GM12873 (cell line): ENCODE results near the gene CDH24.

ENCODE experiments used
- TF ChIP-seq, protein P1 (sequence below): IDR thresholded peaks from 2 replicates; pipeline ENCODE4 v1.5.1; 2012; ENCODE audit warnings: low read depth, mild to moderate bottlenecking, moderate library complexity, low read length, control low read depth; ENCODE audit not compliant: insufficient read depth; ENCODE audit errors: missing control alignments

The CDH24 gene

DNA sequence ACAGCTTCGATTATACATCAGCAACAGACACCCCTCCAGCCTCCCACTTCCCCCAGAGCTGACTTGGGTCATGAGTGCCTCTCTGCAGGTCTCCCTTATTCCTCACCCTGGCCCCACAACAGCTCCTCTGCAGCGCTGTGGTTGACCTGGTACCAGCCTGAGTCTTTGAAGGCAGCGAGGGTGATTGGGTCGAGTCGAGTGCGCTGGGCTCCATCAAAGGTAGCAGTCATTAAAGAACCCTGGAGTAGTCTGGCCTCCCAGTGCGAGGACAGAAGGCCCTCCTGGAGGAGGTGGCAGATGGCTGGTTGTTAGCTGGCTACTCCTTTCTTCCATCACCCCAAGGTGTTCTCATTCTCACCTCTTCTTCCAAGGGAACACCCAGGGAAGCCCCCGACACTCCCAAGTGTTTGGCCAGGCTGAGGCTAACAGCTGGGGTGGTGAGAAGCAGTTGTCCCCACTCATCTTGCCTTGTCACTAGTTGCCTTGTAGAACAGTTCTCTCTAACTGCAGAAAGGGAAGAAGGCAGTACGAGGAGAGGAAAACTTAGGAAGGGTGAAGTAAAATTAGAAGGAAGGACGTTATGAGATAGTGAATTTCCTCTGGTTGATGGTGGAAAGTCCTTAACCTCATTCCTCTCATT lies 44.8 kb upstream of the CDH24 start:
- TF ChIP-seq, protein P1, sequence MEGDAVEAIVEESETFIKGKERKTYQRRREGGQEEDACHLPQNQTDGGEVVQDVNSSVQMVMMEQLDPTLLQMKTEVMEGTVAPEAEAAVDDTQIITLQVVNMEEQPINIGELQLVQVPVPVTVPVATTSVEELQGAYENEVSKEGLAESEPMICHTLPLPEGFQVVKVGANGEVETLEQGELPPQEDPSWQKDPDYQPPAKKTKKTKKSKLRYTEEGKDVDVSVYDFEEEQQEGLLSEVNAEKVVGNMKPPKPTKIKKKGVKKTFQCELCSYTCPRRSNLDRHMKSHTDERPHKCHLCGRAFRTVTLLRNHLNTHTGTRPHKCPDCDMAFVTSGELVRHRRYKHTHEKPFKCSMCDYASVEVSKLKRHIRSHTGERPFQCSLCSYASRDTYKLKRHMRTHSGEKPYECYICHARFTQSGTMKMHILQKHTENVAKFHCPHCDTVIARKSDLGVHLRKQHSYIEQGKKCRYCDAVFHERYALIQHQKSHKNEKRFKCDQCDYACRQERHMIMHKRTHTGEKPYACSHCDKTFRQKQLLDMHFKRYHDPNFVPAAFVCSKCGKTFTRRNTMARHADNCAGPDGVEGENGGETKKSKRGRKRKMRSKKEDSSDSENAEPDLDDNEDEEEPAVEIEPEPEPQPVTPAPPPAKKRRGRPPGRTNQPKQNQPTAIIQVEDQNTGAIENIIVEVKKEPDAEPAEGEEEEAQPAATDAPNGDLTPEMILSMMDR = no peak

DNA sequence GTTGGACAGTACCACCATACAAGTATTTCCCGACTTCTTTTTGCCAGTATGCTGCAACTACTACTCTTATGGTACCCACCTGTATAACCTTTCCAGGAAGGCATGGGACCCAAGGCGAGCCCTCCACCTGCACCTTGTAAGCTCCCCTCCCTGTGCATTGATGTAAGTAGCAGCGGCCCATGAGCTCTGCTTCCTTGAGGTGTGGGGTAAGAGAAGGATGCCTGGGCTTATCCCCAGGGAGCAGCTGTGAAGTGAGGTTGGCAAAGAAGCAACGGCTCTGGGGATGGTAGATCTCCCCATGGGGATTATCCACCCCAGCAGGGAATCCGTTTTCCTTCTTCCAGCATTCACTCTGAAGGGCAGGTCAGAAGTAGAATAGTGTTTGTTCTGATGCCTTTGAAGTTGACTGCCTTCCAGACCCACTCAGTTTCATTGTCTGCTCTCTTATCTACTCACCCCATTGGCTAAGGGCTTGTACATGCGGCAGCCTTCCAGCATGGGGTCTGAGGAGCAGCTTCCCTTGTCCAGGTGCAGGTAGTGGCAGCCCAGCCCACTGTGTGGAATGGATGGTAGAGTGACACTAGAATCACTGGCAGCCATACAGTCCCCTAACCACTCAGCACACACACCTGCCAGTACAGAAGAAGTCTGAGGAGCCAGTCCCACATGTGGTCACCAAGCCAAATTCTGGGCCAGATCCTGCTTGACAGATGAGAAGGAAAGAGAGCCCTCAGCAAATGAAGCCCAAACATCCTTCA lies 44.1 kb upstream of the CDH24 start:
- TF ChIP-seq, protein P1 = no peak

GRCh38 chr14:23099212-23099861 lies 42.0 kb upstream of the CDH24 start:
- TF ChIP-seq, protein P1 = no peak

DNA sequence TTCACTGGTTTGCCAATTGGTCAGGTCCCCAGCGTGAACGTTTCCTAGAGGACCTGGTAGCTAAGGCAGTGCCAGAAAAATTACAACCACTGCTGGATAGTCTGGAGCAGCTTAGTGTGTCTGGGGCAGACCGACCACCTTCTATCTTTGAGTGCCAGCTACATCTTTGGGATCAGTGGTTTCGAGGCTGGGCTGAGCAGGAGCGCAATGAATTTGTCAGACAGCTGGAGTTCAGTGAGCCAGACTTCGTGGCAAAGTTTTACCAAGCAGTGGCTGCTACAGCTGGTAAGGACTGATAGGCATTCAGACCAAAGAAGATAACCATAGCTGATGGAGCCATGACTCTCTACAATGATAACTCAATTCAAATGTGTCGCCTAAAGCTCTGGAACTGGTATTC lies 40.5 kb upstream of the CDH24 start:
- TF ChIP-seq, protein P1 = no peak

DNA sequence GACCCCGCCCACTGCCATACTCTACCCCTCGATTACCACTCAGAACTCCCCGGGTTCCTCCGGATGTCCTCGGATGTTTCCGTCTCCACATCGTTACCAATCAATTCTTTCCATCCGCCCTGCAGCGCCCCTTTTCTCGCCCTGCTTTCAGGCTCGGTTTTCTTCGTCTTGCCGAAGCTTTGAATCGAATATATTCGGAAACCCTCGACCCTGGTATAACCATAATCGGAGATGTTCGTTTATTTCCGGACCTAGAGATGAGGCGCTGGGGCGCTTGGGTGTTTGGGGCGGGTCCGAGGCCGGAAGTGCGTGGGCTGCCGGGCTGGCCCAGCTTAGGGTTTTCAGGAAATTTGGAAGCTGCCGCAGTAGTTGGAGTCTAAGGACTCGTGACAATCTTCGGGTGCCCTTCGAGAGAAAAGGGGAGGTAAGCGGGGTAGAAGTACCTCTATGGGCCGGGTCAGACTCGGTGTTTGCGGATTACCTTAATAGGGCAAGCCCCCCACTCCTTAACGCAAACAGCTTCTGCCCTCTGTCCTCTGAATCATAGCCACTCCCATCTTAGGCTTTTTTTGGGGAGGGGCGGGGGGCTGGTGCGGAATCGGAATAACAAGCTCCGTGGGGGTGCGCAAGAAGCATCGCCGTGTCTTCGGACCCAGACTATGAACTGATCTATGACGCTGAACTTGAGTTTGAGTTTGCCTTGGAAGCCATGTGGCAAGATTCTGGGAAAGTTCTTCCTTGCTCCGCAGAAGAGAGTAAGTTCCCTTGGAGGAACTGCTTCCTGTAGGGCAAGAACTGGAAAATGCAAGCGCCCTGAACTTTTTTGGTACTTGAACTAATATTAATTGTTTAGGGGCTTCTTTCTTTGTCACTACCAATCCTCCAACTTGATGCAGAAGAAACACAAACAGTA lies 38.1 kb upstream of the CDH24 start, which contains the start of gene C14orf119:
C14orf119 (plus strand) TSS at position 310 of the 913 bp plus-strand sequence. CDS start 2,154 bp downstream, outside the sequence.
- TF ChIP-seq, protein P1 = no peak

DNA sequence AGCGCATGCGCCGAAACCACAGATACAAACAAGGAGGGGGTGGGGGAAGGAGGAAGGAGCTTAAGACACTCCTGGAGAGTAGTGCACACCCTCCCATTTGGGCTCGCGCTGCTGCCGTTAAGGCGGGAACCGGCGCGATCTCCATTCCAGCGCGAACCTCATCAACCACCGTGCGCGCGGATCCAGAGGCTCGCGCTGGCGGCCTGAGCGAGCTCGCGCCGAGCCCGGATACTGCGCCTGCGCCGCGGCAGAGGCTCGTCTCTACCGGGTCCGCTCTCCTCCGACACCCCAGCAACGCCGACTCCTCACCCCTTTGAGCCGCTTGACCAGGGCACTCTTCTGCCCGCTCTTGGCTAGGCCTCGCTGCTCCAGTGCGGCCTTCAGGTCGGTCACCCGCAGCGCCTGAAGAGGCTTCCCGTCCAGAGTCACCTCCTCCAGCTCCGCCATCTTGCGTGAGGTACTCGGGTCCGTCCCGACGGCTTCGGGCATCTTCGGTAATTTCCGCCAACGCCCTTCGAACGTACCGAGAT lies 37.4 kb upstream of the CDH24 start, which contains the start of gene ACIN1:
ACIN1 (minus strand) TSS at position 471 of the 530 bp plus-strand sequence; CDS start at position 447, 24 bp downstream.
- TF ChIP-seq, protein P1 = no peak
